Loucy (cell line): ENCODE results near the gene ATXN7L1.

Source experiments
- H2AFZ ChIP-seq: fragments of 200-600 bp; sonication (generic); 2 replicates; pipeline ENCODE4 v1.6.0; 2016; ENCODE audit warnings: antibody characterized with exemption, mild to moderate bottlenecking, low read length, moderate library complexity
- H3F3A ChIP-seq: fragments of 200-600 bp; 2 replicates; pipeline ENCODE4 v1.6.0; 2016; ENCODE audit warnings: antibody characterized with exemption, low read depth, mild to moderate bottlenecking
- H3K27me3 ChIP-seq: fragments of 200-600 bp; sonication (generic); 2 replicates; pipeline ENCODE4 v1.6.1; 2014; ENCODE audit warnings: low read length, mild to moderate bottlenecking; ENCODE audit not compliant: insufficient read depth, poor library complexity, severe bottlenecking
- H3K36me3 ChIP-seq: fragments of 200-600 bp; sonication (generic); 2 replicates; pipeline ENCODE4 v1.6.1; 2016; ENCODE audit warnings: low read length; ENCODE audit not compliant: insufficient read depth
- H3K4me1 ChIP-seq: fragments of 200-600 bp; sonication (generic); 2 replicates; pipeline ENCODE4 v1.5.1; 2014; ENCODE audit warnings: low read length, mild to moderate bottlenecking; ENCODE audit not compliant: insufficient read depth, poor library complexity, severe bottlenecking
- H3K4me2 ChIP-seq: fragments of 200-600 bp; sonication (generic); 2 replicates; pipeline ENCODE4 v1.6.0; 2014; ENCODE audit warnings: antibody characterized with exemption, low read length, low read depth, mild to moderate bottlenecking; ENCODE audit not compliant: poor library complexity, severe bottlenecking
- H3K4me3 ChIP-seq: fragments of 200-600 bp; sonication (generic); 2 replicates; pipeline ENCODE4 v1.5.1; 2014; ENCODE audit warnings: low read length, mild to moderate bottlenecking, mixed read lengths; ENCODE audit not compliant: poor library complexity, severe bottlenecking
- H3K79me2 ChIP-seq: fragments of 200-600 bp; sonication (generic); 2 replicates; pipeline ENCODE4 v1.6.1; 2014; ENCODE audit warnings: low read length; ENCODE audit not compliant: insufficient read depth
- H3K9ac ChIP-seq: fragments of 200-600 bp; sonication (generic); 2 replicates; pipeline ENCODE4 v1.6.0; 2014; ENCODE audit warnings: mild to moderate bottlenecking, low read depth, low read length, moderate library complexity; ENCODE audit not compliant: poor library complexity, severe bottlenecking
- H3K9me2 ChIP-seq: fragments of 200-600 bp; sonication (generic); replicated peaks from 2 replicates; pipeline ENCODE4 v1.6.1; 2016; ENCODE audit warnings: low read depth, low read length, mixed read lengths
- H3K9me3 ChIP-seq: fragments of 200-600 bp; sonication (generic); 2 replicates; pipeline ENCODE4 v1.6.1; 2014; ENCODE audit warnings: mild to moderate bottlenecking, antibody characterized with exemption, low read length, low read depth; ENCODE audit not compliant: insufficient read depth
- H4K20me1 ChIP-seq: fragments of 200-600 bp; sonication (generic); 2 replicates; pipeline ENCODE4 v1.6.0; 2014; ENCODE audit warnings: antibody characterized with exemption, low read length, mild to moderate bottlenecking; ENCODE audit not compliant: insufficient read depth, poor library complexity, severe bottlenecking
- EZH2phosphoT487 ChIP-seq: fragments of 200-600 bp; IDR thresholded peaks from 2 replicates; pipeline ENCODE4 v1.6.1; 2018; ENCODE audit warnings: antibody characterized with exemption, mild to moderate bottlenecking, moderate library complexity, borderline replicate concordance
- TF ChIP-seq, protein P1 (sequence below): fragments of 200-600 bp; sonication (generic); conservative IDR thresholded peaks from 2 replicates; pipeline ENCODE4 v1.5.1; 2014; ENCODE audit warnings: mild to moderate bottlenecking, antibody characterized with exemption, low read length

ATXN7L1 gene

DNA sequence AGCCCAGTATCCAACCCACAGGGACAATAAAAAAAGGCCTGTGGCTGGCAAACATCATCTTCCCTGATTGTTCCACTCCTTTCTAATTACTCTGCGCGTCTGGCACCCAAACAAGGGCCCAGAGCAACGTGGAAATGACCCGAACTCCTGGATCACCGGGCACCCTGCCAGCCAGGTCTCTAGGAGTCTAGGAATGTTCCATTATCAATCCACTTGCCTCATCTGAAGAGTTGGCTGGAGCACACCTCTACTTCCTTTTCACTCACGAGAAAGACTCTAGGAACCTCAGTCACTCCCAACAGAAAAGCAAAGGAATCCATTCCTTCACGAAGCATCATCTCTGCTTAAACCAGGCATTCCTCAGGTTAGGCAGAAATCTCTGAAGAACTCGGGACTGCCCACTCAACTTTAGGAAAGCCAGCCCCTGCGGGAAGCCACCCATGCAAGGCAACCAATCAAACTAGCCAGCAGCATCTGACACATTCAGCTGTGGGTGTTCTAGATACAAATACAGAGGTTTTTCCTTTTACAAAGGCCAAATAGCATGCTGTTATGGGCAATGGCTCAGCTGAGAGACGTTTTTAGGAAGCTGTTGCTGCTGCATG is 37.7 kb downstream of the ATXN7L1 start:
- H3F3A ChIP-seq: no peaks in the 10 kb centered on the region
- H3K9me3 ChIP-seq: no peaks in the 10 kb centered on the region
- TF ChIP-seq EZH2phosphoT487: no peak
- TF ChIP-seq, protein P1, sequence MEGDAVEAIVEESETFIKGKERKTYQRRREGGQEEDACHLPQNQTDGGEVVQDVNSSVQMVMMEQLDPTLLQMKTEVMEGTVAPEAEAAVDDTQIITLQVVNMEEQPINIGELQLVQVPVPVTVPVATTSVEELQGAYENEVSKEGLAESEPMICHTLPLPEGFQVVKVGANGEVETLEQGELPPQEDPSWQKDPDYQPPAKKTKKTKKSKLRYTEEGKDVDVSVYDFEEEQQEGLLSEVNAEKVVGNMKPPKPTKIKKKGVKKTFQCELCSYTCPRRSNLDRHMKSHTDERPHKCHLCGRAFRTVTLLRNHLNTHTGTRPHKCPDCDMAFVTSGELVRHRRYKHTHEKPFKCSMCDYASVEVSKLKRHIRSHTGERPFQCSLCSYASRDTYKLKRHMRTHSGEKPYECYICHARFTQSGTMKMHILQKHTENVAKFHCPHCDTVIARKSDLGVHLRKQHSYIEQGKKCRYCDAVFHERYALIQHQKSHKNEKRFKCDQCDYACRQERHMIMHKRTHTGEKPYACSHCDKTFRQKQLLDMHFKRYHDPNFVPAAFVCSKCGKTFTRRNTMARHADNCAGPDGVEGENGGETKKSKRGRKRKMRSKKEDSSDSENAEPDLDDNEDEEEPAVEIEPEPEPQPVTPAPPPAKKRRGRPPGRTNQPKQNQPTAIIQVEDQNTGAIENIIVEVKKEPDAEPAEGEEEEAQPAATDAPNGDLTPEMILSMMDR: no peak
- H3K36me3 ChIP-seq: no peaks in the 10 kb centered on the region
- no peaks in the 10 kb centered on the region for H3K79me2 ChIP-seq
- no peaks in the 10 kb centered on the region for H4K20me1 ChIP-seq
- H2AFZ ChIP-seq: no peak overlapping the region
- H3K27me3 ChIP-seq: no peaks in the 10 kb centered on the region
- no peak overlapping the region for H3K9ac ChIP-seq
- H3K4me2 ChIP-seq: no peak overlapping the region
- no peak overlapping the region for H3K4me3 ChIP-seq
- H3K4me1 ChIP-seq: no peaks in the 10 kb centered on the region
- H3K9me2 ChIP-seq: no peaks in the 10 kb centered on the region

DNA sequence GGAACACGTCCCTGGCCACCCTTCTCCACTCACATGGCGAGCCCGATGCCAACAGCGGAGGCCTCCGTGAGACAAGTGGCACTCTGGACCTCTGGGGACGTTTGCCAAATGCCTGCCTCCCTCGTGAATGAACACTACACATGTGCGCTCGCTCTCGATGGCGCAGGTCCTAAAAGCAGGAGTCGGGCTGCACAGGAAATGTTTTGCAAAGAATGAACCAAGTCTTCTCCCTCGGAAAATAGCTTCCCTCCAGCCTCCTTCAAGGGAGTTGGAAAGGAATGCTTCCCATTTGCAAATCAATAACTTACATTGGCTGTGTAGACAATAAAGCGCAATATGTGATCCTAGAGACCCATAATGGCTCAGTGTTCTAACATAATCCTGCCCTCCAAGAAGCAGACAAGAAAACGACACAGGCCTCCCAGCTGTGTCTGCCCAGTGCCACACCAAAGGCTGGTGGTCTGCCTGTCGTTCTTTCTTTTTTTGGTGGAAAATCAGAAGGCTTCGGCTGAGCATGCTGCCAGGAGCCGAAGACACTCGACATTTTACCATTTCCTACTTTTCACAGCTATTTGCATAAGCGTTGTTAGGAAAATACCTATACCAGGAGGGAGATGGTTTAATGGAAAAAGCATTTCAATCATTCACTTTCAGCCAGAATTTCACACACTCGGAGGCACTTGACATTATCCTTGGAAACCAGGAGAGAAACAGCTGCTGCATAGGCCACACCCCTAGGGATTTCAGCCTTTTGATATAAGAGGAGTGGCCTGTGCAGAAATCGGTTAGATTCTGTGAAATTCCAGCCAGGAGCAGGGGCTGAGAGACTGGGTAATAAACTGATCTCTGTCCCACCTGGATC is 38.4 kb downstream of the ATXN7L1 start:
- no peaks in the 10 kb centered on the region for H3K9me2 ChIP-seq

DNA sequence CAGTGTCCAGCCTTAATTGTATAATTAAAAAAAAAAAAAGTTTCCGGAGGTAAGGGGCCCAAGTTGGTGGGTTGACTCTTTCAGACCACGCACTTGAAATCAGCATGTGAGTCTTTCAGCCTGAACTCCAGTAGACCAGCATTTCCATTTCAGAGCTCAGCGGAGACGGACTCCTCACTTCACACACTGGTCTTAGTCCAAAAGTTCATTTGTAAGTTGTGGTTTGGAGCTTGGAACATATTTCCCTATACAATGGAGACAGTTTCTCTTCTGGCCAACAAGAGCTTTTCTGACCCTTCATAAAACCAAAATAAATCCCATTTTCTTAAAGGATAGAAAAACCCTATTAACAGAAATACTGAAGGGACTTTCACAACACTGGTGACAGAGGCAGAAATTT is 41.0 kb downstream of the ATXN7L1 start:
- Histone ChIP-seq H3K4me2 (no peak overlapping the region), H3K9ac (no peak overlapping the region), H3K79me2 (no peaks in the 10 kb centered on the region), H3K4me1 (no peaks in the 10 kb centered on the region), H3K9me2 (no peaks in the 10 kb centered on the region), H3K4me3 (no peak overlapping the region), H3F3A (no peaks in the 10 kb centered on the region), H3K9me3 (no peaks in the 10 kb centered on the region), H2AFZ (no peak overlapping the region), H3K27me3 (no peaks in the 10 kb centered on the region), H4K20me1 (no peaks in the 10 kb centered on the region), H3K36me3 (no peaks in the 10 kb centered on the region)
- TF ChIP-seq, protein P1: no peak
- TF ChIP-seq EZH2phosphoT487: no peak

More for the DNA sequence above, 38.4 kb downstream of the ATXN7L1 start:
- H2AFZ ChIP-seq: no peak overlapping the region
- H3K4me3 ChIP-seq: no peak overlapping the region
- no peaks in the 10 kb centered on the region for H3K36me3 ChIP-seq
- H3K9me3 ChIP-seq: no peaks in the 10 kb centered on the region
- no peaks in the 10 kb centered on the region for H3K4me1 ChIP-seq
- H3K79me2 ChIP-seq: no peaks in the 10 kb centered on the region
- H4K20me1 ChIP-seq: no peaks in the 10 kb centered on the region
- H3K9ac ChIP-seq: no peak overlapping the region
- no peak overlapping the region for H3K4me2 ChIP-seq
- TF ChIP-seq, protein P1: no peak
- no peak for TF ChIP-seq EZH2phosphoT487
- H3K27me3 ChIP-seq: no peaks in the 10 kb centered on the region
- no peaks in the 10 kb centered on the region for H3F3A ChIP-seq
